RWPE1 (cell line): ENCODE results near the gene CDC42EP4.

Source experiments
- CTCF ChIA-PET: fragments of 350-600 bp; sonication (Branson Sonifier 250); formaldehyde crosslinking; extraction: SDS; loops from one replicate; lab custom pipeline; 2021; lab: Yijun Ruan, JAX
- POLR2A ChIA-PET: fragments of 400-600 bp; formaldehyde crosslinking; extraction: SDS; loops from one replicate; lab custom pipeline; 2020; ENCODE audit warnings: antibody characterized with exemption; ENCODE audit not compliant: low non-redundant PET; lab: Yijun Ruan, JAX
- DNase-seq: peaks from one replicate; pipeline ENCODE4 v3.0.0; 2012; ENCODE audit warnings: low spot score
- H3K27ac ChIP-seq: fragments of 450-650 bp; 2 replicates; pipeline ENCODE4 v1.5.1; 2017
- TF ChIP-seq, protein P1 (sequence below): fragments of 450-650 bp; conservative IDR thresholded peaks from 2 replicates; pipeline ENCODE4 v1.5.1; 2017; ENCODE audit warnings: low read depth, mild to moderate bottlenecking

CDC42EP4 gene

DNA sequence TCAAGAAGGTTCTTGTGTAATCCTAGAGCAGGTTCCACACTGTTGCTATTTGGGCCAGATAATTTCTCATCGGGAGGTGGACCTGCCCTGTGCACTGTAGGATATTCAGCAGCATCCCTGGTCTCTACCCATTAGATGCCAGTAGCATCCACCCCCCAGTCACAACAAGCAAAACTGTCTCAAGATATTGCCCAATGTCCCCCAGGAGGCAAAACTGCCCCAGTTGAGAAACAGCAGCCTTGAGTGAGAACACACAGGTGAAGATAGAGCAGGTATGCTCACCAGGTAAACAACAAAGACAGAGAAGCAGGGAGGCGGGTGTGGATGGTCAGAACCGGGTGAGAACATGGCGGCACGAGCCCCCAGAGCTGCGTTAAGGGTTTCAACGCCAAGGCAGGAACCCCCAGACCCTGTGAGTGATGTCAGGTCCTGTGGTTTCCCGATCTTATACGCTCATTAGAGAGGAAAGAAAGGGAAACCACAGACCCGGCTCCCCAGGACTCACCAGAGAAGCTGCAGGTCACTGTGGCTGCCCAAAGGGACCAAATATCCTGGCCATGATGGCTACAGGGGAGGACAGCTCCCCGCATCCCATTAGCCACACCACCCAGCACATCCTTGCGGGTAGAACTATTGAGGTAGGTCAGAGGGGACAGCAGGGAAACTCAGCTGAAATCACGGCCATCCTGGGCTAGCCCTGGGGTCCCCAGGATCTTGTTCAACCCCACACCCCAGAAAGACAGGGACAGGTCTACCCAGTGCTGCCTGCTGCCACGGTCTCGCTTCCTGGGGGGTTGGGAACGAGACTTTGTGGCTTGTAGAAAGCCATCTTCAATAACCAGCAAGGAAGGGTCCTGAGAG is 21.2 kb downstream of the CDC42EP4 start:
- H3K27ac ChIP-seq: peak overlapping the region; percentile 93
- DNase-seq: no peak
- TF ChIP-seq, protein P1, sequence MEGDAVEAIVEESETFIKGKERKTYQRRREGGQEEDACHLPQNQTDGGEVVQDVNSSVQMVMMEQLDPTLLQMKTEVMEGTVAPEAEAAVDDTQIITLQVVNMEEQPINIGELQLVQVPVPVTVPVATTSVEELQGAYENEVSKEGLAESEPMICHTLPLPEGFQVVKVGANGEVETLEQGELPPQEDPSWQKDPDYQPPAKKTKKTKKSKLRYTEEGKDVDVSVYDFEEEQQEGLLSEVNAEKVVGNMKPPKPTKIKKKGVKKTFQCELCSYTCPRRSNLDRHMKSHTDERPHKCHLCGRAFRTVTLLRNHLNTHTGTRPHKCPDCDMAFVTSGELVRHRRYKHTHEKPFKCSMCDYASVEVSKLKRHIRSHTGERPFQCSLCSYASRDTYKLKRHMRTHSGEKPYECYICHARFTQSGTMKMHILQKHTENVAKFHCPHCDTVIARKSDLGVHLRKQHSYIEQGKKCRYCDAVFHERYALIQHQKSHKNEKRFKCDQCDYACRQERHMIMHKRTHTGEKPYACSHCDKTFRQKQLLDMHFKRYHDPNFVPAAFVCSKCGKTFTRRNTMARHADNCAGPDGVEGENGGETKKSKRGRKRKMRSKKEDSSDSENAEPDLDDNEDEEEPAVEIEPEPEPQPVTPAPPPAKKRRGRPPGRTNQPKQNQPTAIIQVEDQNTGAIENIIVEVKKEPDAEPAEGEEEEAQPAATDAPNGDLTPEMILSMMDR: no peak
- CTCF ChIA-PET: interaction anchor here (0.8 to 0.9 kb wide), 2 partner anchors 20 to 35 kb away, joined by 3 to 5 read pairs; no protein-coding TSS in a partner anchor
- POLR2A ChIA-PET: interaction anchor here (1.2 kb wide), 1 partner anchor 20 kb away, joined by 4 read pairs; no protein-coding TSS in a partner anchor

GRCh38 chr17:73289549-73290254 is 22.1 kb downstream of the CDC42EP4 start:
- CTCF ChIA-PET: no interaction called here

DNA sequence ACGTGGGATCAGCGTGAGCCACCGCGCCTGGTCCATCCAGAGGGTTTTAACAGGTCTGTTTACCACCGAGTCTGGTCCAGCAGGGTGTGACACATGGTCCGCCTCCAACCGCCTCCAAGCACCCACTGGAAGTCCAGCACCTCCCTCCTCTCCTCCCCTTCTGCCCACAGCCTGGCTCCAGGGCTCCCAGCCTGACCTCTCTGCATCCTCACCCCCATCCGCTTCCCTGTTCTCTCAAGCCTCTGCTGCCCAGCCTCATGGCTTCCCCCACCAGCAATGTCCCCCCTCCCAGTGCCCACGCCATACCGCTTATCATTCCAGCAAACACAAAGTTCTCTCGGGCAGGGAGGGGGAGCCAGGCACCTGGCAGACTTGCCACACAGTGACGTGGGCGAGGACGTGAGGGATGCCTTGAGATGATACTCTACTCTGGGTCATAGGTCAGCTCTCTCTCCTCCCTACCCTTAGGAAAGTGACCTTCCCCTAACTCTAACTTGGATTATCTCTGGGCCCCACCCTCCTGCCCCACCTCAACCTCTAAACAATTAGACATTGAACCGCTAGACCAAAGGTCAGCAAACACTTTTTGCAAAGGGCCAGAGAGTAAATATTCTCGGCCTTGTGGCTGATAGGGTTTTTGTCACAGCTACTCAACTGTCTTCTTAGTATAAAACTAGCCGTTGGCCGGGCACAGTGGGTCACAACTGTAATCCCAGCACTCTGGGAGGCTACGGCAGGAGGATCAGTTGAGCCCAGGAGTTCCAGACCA is 23.1 kb downstream of the CDC42EP4 start:
- peak overlapping the region; percentile 68 for H3K27ac ChIP-seq
- ChIA-PET POLR2A (no interaction called here), CTCF (no interaction called here)
- no peak for DNase-seq
- TF ChIP-seq, protein P1: no peak

More at GRCh38 chr17:73289549-73290254, 22.1 kb downstream of the CDC42EP4 start:
- peak overlapping the region; percentile 93 for H3K27ac ChIP-seq
- TF ChIP-seq, protein P1: no peak
- POLR2A ChIA-PET: no interaction called here
- no peak for DNase-seq

DNA sequence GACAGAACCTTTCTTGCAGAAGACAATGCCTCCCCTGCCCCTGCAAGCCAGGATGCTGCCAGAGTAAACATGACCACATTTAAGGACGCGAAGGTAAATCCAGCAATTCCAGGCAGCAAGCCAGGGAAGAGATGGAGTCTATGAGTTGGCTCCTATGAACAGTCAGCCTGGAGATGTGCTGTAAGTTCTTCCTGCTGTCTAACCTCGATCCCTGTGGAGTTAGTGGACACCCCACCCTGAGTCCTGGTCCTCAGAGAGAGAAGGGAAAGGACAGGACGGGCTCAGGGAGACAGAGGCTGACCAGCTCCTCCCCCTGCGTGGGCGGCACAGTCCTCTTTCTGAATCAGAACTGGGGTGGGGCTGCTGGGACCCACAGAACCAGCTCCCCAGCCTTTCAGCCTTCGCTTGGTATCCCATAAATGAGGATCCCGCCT is 24.9 kb downstream of the CDC42EP4 start:
- TF ChIP-seq, protein P1: no peak
- CTCF ChIA-PET: interaction anchor here (0.6 to 0.8 kb wide), 2 partner anchors 83 to 138 kb away, joined by 3 to 4 read pairs; no protein-coding TSS in a partner anchor
- POLR2A ChIA-PET: no interaction called here
- peak overlapping the region; percentile 68 for H3K27ac ChIP-seq
- DNase-seq: peak; percentile 64

- peak overlapping the region; percentile 68 for H3K27ac ChIP-seq
- ChIA-PET POLR2A (no interaction called here), CTCF (interaction anchor here (0.6 to 0.8 kb wide), 2 partner anchors 84 to 138 kb away, joined by 3 to 4 read pairs; no protein-coding TSS in a partner anchor)
- no peak for DNase-seq
- TF ChIP-seq, protein P1: no peak
These were observed 25.6 kb downstream of the CDC42EP4 start for GRCh38 chr17:73285916-73286862.
